ENCODE measurements around the gene AZIN2.

GRCh38 chr1:33155877-33156538 is 75.1 kb downstream of the AZIN2 start:
- TF ChIP-seq CTCF (conservative IDR thresholded peaks at IDR 0.05; ENCODE audit: low read length) = no peak
- no peak for TF ChIP-seq EZH2phosphoT487 (IDR thresholded peaks at IDR 0.05; ENCODE audit: borderline replicate concordance, low read depth, low read length)
